Coronary artery (tissue), 2 donors: ENCODE data around the gene DIAPH3.

Experiments
- DNase-seq: peaks from one replicate; pipeline ENCODE4 v3.0.0-alpha.2; 2017; ENCODE audit warnings: low spot score
- H3K27ac ChIP-seq, 2 donors: fragments of 200-600 bp; sonication (generic); one replicate each; pipeline ENCODE4 v1.5.1; 2016 to 2019
- H3K4me3 ChIP-seq: fragments of 200-600 bp; sonication (generic); 2 replicates; pipeline ENCODE4 v1.5.1; 2016; ENCODE audit warnings: mild to moderate bottlenecking, moderate library complexity
- TF ChIP-seq, protein P1 (sequence below): fragments of 200-600 bp; sonication (generic); IDR thresholded peaks from one replicate; pipeline ENCODE4 v1.5.1; 2019; ENCODE audit warnings: antibody characterized with exemption

DIAPH3 gene

GRCh38 chr13:59885076-59885475 is 278.7 kb downstream of the DIAPH3 start:
- no peak for DNase-seq
- Histone ChIP-seq H3K4me3 (no peak overlapping the region), H3K27ac (no peak overlapping the region)
- TF ChIP-seq, protein P1, sequence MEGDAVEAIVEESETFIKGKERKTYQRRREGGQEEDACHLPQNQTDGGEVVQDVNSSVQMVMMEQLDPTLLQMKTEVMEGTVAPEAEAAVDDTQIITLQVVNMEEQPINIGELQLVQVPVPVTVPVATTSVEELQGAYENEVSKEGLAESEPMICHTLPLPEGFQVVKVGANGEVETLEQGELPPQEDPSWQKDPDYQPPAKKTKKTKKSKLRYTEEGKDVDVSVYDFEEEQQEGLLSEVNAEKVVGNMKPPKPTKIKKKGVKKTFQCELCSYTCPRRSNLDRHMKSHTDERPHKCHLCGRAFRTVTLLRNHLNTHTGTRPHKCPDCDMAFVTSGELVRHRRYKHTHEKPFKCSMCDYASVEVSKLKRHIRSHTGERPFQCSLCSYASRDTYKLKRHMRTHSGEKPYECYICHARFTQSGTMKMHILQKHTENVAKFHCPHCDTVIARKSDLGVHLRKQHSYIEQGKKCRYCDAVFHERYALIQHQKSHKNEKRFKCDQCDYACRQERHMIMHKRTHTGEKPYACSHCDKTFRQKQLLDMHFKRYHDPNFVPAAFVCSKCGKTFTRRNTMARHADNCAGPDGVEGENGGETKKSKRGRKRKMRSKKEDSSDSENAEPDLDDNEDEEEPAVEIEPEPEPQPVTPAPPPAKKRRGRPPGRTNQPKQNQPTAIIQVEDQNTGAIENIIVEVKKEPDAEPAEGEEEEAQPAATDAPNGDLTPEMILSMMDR: no peak

DNA sequence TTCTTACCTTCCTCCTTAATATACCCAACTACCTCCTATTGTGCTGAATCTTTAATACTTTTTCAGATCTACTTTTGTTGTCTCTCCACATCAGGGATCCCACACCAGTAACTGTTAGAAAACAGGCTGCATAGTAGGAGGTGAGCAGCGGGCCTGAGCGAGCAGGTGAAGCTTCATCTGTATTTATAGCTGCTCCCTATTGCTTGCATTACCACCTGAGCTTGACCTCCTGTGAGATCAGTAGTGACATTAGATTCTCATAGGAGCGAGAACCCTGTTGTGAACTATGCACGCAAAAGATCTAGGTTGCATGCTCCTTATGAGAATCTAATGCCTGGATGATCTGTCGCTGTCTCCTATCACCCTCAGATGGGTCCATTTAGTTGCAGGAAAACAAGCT is 279.8 kb downstream of the DIAPH3 start:
- H3K27ac ChIP-seq: no peak overlapping the region
- TF ChIP-seq, protein P1: no peak
- H3K4me3 ChIP-seq: no peak overlapping the region
- no peak for DNase-seq

GRCh38 chr13:59880468-59880867 is 283.3 kb downstream of the DIAPH3 start:
- H3K27ac ChIP-seq: no peak overlapping the region
- TF ChIP-seq, protein P1: no peak
- DNase-seq: no peak
- H3K4me3 ChIP-seq: no peak overlapping the region

DNA sequence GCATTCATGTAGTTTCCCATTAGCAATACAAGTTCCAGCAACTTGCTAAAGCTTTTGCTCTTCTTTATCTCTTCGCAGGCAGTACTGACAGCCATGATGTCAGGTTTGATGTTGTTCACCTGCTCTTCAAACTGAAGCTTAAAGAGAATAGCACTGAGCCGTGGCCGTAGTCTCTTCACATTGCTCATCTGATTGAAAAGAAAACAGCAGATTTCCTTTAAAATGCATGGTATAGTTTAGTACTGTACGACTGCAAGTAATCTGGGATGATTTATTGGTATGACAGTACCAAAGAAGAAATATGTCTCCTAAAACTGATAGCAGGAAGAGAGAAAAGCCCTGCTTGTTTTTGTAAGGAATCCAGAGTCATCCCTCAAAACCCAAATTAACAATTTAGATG is 284.4 kb downstream of the DIAPH3 start:
- no peak overlapping the region for H3K27ac ChIP-seq

GRCh38 chr13:59877933-59878332 is 285.8 kb downstream of the DIAPH3 start:
- DNase-seq: no peak
- Histone ChIP-seq H3K4me3 (no peak overlapping the region), H3K27ac (no peak overlapping the region)
- TF ChIP-seq, protein P1: no peak

More for the DNA sequence above, 284.4 kb downstream of the DIAPH3 start:
- no peak for DNase-seq
- TF ChIP-seq, protein P1: no peak
- no peak overlapping the region for H3K4me3 ChIP-seq

GRCh38 chr13:59874973-59875372 is 288.8 kb downstream of the DIAPH3 start:
- TF ChIP-seq, protein P1: no peak
- H3K4me3 ChIP-seq: no peak overlapping the region
- no peak for DNase-seq
- no peak overlapping the region for H3K27ac ChIP-seq

DNA sequence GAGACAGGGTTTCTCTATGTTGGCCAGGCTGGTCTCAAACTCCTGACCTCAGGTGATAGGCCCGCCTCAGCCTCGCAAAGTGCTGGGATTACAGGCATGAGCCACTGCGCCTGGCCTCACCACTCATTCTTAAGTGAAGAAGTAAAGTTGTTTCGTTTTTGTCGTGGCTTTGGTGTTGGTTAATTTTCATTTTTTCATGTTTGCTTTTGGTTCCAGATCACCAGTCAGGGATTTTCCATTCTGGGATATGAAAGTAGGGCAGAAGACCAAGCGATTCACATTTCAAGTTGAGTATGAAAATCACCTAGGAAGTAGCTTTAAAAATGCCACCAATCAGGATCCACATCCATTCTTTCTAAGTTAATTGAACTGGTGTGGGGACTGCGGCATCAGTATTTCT is 289.9 kb downstream of the DIAPH3 start:
- Histone ChIP-seq H3K27ac (no peak overlapping the region), H3K4me3 (no peak overlapping the region)
- no peak for DNase-seq
- TF ChIP-seq, protein P1: no peak
